ENCODE data around the gene GLIS1.
"Not testable (repeated sequence)": the region's sequence is repeated elsewhere in the genome, so short reads cannot be mapped to it uniquely, and the experiment has no call there.

The GLIS1 gene

GRCh38 chr1:53739109-53739681 is at the start of gene GLIS1:
TSS of gene GLIS1 (minus strand) at chr1:53739164. CDS start at chr1:53738064, 1,100 bp downstream.
- peaks cover 27% of the 10 kb centered on the region for H3K27me3 ChIP-seq (ENCODE audit: low read depth)
- no peaks in the 10 kb centered on the region; the same call in 1 of the 2 replicates for H3K9me3 ChIP-seq
- H3K4me1 ChIP-seq: no peaks in the 10 kb centered on the region
- in situ Hi-C loops (cut with MboI; ENCODE audit: low sequenced_read_pairs): no loop called here
- DNase-seq (ENCODE audit: low spot score in 2 of 2): peak; percentile 72 to 92
- peak within 1 kb of the TSS; percentile 41 for H3K4me3 ChIP-seq
- H3K36me3 ChIP-seq (replicated peaks): no peaks in the 10 kb centered on the region

- Histone ChIP-seq H3K36me3 (replicated peaks) (peaks cover 62% of the 10 kb centered on the region), H3K27me3 (ENCODE audit: low read depth) (no peaks in the 10 kb centered on the region), H3K4me3 (no peak overlapping the region), H3K4me1 (no peaks in the 10 kb centered on the region), H3K9me3 (no peaks in the 10 kb centered on the region)
- in situ Hi-C loops (cut with MboI; ENCODE audit: low sequenced_read_pairs): no loop called here
- DNase-seq (ENCODE audit: low spot score in 2 of 2): no peak
Measured at GRCh38 chr1:53787655-53788054, 48.7 kb upstream of the GLIS1 start.

- Histone ChIP-seq H3K9me3 (no peaks in the 10 kb centered on the region), H3K4me1 (no peaks in the 10 kb centered on the region), H3K36me3 (replicated peaks) (peaks cover 49% of the 10 kb centered on the region), H3K27me3 (ENCODE audit: low read depth) (no peaks in the 10 kb centered on the region), H3K4me3 (no peak overlapping the region)
- in situ Hi-C loops (cut with MboI; ENCODE audit: low sequenced_read_pairs): no loop called here
- DNase-seq (ENCODE audit: low spot score in 2 of 2): no peak
Measured at GRCh38 chr1:53783056-53783455, 44.1 kb upstream of the GLIS1 start.

- peaks cover 37% of the 10 kb centered on the region for H3K36me3 ChIP-seq (replicated peaks)
- H3K9me3 ChIP-seq: no peaks in the 10 kb centered on the region
- in situ Hi-C loops (cut with MboI; ENCODE audit: low sequenced_read_pairs): no loop called here
- no peak overlapping the region for H3K4me3 ChIP-seq
- DNase-seq (ENCODE audit: low spot score in 2 of 2): no peak
- no peaks in the 10 kb centered on the region for H3K27me3 ChIP-seq (ENCODE audit: low read depth)
- H3K4me1 ChIP-seq: no peaks in the 10 kb centered on the region
Measured at GRCh38 chr1:53781654-53782053, 42.7 kb upstream of the GLIS1 start.

- H3K4me3 ChIP-seq: no peak overlapping the region
- in situ Hi-C loops (cut with MboI; ENCODE audit: low sequenced_read_pairs): no loop called here
- H3K36me3 ChIP-seq (replicated peaks): peaks cover 8% of the 10 kb centered on the region
Measured at GRCh38 chr1:53777272-53777671, 38.3 kb upstream of the GLIS1 start.

GRCh38 chr1:53771648-53772047 is 32.7 kb upstream of the GLIS1 start:
- peaks cover 30% of the 10 kb centered on the region for H3K36me3 ChIP-seq (replicated peaks)
- H3K27me3 ChIP-seq (ENCODE audit: low read depth): no peaks in the 10 kb centered on the region
- no peak for DNase-seq (ENCODE audit: low spot score in 2 of 2)
- H3K4me1 ChIP-seq: no peaks in the 10 kb centered on the region
- in situ Hi-C loops (cut with MboI; ENCODE audit: low sequenced_read_pairs): no loop called here
- H3K9me3 ChIP-seq: no peaks in the 10 kb centered on the region
- H3K4me3 ChIP-seq: no peak overlapping the region

More at GRCh38 chr1:53777272-53777671, 38.3 kb upstream of the GLIS1 start:
- no peaks in the 10 kb centered on the region for H3K27me3 ChIP-seq (ENCODE audit: low read depth)
- no peaks in the 10 kb centered on the region for H3K9me3 ChIP-seq
- H3K4me1 ChIP-seq: no peaks in the 10 kb centered on the region
- no peak for DNase-seq (ENCODE audit: low spot score in 2 of 2)

- Histone ChIP-seq H3K4me1 (no peaks in the 10 kb centered on the region), H3K27me3 (ENCODE audit: low read depth) (no peaks in the 10 kb centered on the region), H3K4me3 (no peak overlapping the region), H3K36me3 (replicated peaks) (peaks cover 33% of the 10 kb centered on the region), H3K9me3 (no peaks in the 10 kb centered on the region)
- DNase-seq (ENCODE audit: low spot score in 2 of 2): no peak
- in situ Hi-C loops (cut with MboI; ENCODE audit: low sequenced_read_pairs): no loop called here
Measured at GRCh38 chr1:53769780-53770179, 30.8 kb upstream of the GLIS1 start.

GRCh38 chr1:53769184-53769583 is 30.2 kb upstream of the GLIS1 start:
- no peaks in the 10 kb centered on the region for H3K9me3 ChIP-seq
- DNase-seq (ENCODE audit: low spot score in 2 of 2): no peak
- H3K4me1 ChIP-seq: no peaks in the 10 kb centered on the region
- no peaks in the 10 kb centered on the region for H3K27me3 ChIP-seq (ENCODE audit: low read depth)
- H3K4me3 ChIP-seq: no peak overlapping the region
- peaks cover 33% of the 10 kb centered on the region for H3K36me3 ChIP-seq (replicated peaks)
- in situ Hi-C loops (cut with MboI; ENCODE audit: low sequenced_read_pairs): no loop called here

- no peak overlapping the region for H3K4me3 ChIP-seq
- H3K27me3 ChIP-seq (ENCODE audit: low read depth): no peaks in the 10 kb centered on the region
- DNase-seq (ENCODE audit: low spot score in 2 of 2): no peak
- H3K36me3 ChIP-seq (replicated peaks): peaks cover 29% of the 10 kb centered on the region
- H3K9me3 ChIP-seq: no peaks in the 10 kb centered on the region
- in situ Hi-C loops (cut with MboI; ENCODE audit: low sequenced_read_pairs): no loop called here
- H3K4me1 ChIP-seq: no peaks in the 10 kb centered on the region
Measured at GRCh38 chr1:53766831-53767405, 28.0 kb upstream of the GLIS1 start.

GRCh38 chr1:53766194-53766742 is 27.3 kb upstream of the GLIS1 start:
- DNase-seq (ENCODE audit: low spot score in 2 of 2): no peak
- H3K4me3 ChIP-seq: no peak overlapping the region
- in situ Hi-C loops (cut with MboI; ENCODE audit: low sequenced_read_pairs): no loop called here
- no peaks in the 10 kb centered on the region for H3K4me1 ChIP-seq
- H3K9me3 ChIP-seq: no peaks in the 10 kb centered on the region
- peaks cover 23% of the 10 kb centered on the region for H3K36me3 ChIP-seq (replicated peaks)
- no peaks in the 10 kb centered on the region for H3K27me3 ChIP-seq (ENCODE audit: low read depth)

GRCh38 chr1:53765657-53766056 is 26.7 kb upstream of the GLIS1 start:
- DNase-seq (ENCODE audit: low spot score in 2 of 2): no peak
- peaks cover 17% of the 10 kb centered on the region for H3K36me3 ChIP-seq (replicated peaks)
- in situ Hi-C loops (cut with MboI; ENCODE audit: low sequenced_read_pairs): no loop called here

GRCh38 chr1:53763911-53764310 is 24.9 kb upstream of the GLIS1 start:
- no peak overlapping the region for H3K4me3 ChIP-seq
- in situ Hi-C loops (cut with MboI; ENCODE audit: low sequenced_read_pairs): no loop called here
- H3K4me1 ChIP-seq: no peaks in the 10 kb centered on the region
- no peaks in the 10 kb centered on the region for H3K9me3 ChIP-seq
- H3K36me3 ChIP-seq (replicated peaks): peaks cover 10% of the 10 kb centered on the region
- no peaks in the 10 kb centered on the region for H3K27me3 ChIP-seq (ENCODE audit: low read depth)
- DNase-seq (ENCODE audit: low spot score in 2 of 2): no peak

More at GRCh38 chr1:53765657-53766056, 26.7 kb upstream of the GLIS1 start:
- H3K9me3 ChIP-seq: no peaks in the 10 kb centered on the region
- no peaks in the 10 kb centered on the region for H3K27me3 ChIP-seq (ENCODE audit: low read depth)
- H3K4me1 ChIP-seq: no peaks in the 10 kb centered on the region
- H3K4me3 ChIP-seq: no peak overlapping the region

- no peak for DNase-seq (ENCODE audit: low spot score in 2 of 2)
- Histone ChIP-seq H3K36me3 (replicated peaks) (peaks cover 10% of the 10 kb centered on the region), H3K4me3 (no peak overlapping the region), H3K27me3 (ENCODE audit: low read depth) (no peaks in the 10 kb centered on the region), H3K4me1 (no peaks in the 10 kb centered on the region), H3K9me3 (no peaks in the 10 kb centered on the region)
- in situ Hi-C loops (cut with MboI; ENCODE audit: low sequenced_read_pairs): no loop called here
Measured at GRCh38 chr1:53763461-53763860, 24.5 kb upstream of the GLIS1 start.

- H3K4me1 ChIP-seq; H3K36me3 ChIP-seq (replicated peaks); DNase-seq (ENCODE audit: low spot score in 2 of 2); H3K4me3 ChIP-seq; H3K9me3 ChIP-seq; in situ Hi-C loops (cut with MboI; ENCODE audit: low sequenced_read_pairs); H3K27me3 ChIP-seq (ENCODE audit: low read depth): not testable (repeated sequence)
Measured at GRCh38 chr1:53760497-53760896, 21.5 kb upstream of the GLIS1 start.

Measured in HAP-1 (cell line).